SK-N-MC (cell line): Measurements from ENCODE around the gene PAEP.

Source experiments
- EZH2 ChIP-seq: fragments of 200-600 bp; sonication (generic); IDR thresholded peaks from one replicate; pipeline ENCODE4 v1.6.1; 2017; ENCODE audit warnings: antibody characterized with exemption
- POLR2AphosphoS5 ChIP-seq: IDR thresholded peaks from 2 replicates; pipeline ENCODE4 v1.6.1; 2012; ENCODE audit warnings: mild to moderate bottlenecking, low read depth, low read length, borderline replicate concordance

- TF ChIP-seq EZH2 (no peak), POLR2AphosphoS5 (no peak)
Observed at GRCh38 chr9:135559606-135560005, 1.9 kb upstream of the PAEP start.
